SKM-1 treated with dmso at 0.1 percent for 144 hours (cell line): ENCODE data around the gene S1PR1.
A peak's percentile ranks its signal among the peaks of the same experiment; 100 is the strongest.
"Not testable (repeated sequence)": the region's sequence is repeated elsewhere in the genome, so short reads cannot be mapped to it uniquely, and the experiment has no call there.

ENCODE experiments used
- DNase-seq: peaks from one replicate; lab custom pipeline; 2025; ENCODE audit not compliant: unreplicated experiment; lab: John Stamatoyannopoulos, UW

The S1PR1 gene

DNA sequence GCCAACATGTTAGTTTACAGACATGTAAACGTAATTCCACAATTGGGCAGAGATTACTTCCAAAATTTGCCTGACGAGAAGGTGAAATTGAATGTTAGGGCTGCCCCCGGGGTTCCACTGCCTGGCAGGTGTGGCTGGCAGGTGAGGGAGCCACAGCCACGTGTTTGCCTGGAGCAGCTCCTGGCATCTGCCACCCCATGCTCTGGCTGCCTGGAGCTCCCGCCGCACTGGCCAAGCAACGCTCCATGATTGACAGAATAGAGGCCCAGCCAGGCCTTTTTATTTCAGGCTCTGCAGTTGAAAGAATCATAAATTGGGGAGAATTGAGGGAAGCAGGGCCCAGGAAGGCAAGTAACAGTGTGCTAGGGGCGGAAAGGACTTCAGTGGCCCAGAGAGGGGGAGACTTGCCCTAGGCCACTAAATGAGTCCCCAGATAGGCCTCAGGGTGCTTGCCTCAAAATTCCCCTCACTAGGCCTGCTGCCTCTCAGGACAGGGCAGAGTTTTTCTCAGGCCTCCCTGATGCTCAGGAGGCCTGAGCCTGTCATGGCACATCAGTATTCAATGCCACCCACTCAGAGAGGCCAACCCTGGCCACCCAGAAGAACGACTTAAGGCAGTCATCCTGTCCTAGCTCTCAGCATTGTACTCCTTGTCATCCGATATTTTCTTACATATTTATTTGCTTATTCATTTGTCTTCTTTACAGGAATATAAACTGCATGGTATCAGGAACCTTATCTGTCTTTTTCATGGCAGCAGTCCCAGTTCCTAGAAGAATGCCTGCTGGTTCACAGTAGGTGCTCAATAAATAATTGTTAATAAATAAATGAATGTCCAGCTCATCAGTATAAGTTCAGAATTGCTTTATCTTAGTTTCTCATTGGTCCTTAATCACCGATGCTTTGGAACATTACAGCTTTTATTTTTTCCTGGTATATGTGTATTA, 16.6 kb upstream of the S1PR1 start:
- DNase-seq = no peak

GRCh38 chr1:101220906-101221305, 15.9 kb upstream of the S1PR1 start:
- no peak for DNase-seq

- no peak for DNase-seq
Measured at GRCh38 chr1:101221945-101222429, 14.8 kb upstream of the S1PR1 start.

- no peak for DNase-seq
Measured at GRCh38 chr1:101227837-101228236, 9.0 kb upstream of the S1PR1 start.

GRCh38 chr1:101228424-101229134, 8.2 kb upstream of the S1PR1 start:
- DNase-seq = no peak

- not testable (repeated sequence) for DNase-seq
Measured at GRCh38 chr1:101232182-101232581, 4.6 kb upstream of the S1PR1 start.

- no peak for DNase-seq
Measured at GRCh38 chr1:101233495-101233894, 3.3 kb upstream of the S1PR1 start.

- no peak for DNase-seq
Measured at GRCh38 chr1:101235216-101235695, 1.6 kb upstream of the S1PR1 start.

- no peak for DNase-seq
Measured at GRCh38 chr1:101235696-101236515, 913 bp upstream of the S1PR1 start.

DNA sequence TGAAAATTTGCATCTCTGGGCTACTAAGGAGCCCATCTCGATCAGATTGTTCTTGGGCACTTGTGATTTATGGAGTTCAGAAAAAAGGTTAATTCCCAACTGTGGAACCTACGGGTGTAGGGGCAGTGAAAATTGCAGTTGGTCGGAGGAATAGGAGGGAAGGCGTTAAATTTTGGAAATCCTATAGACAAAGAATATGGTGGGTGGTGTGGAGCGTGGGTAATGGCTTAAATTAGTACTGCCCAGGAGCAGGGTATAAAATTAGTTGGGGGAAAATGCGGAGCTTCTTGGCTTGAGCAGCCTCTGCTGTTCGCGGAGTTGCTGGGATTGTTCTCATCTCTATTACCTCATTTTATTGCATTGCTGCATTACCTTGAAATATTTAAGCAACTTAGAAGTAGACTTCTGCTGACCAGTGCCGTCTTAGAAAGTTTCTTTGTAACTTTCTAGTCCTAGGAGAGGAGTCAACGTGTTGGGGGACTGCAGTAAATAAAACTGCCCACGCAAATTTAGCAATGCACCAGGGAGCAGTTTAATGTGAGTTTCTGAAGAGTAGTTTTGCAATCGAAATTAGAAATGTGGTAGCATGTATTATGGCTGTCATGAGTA, 514 bp downstream of the S1PR1 start:
- DNase-seq = no peak

GRCh38 chr1:101238031-101238628, 1.3 kb downstream of the S1PR1 start:
- DNase-seq = no peak

DNA sequence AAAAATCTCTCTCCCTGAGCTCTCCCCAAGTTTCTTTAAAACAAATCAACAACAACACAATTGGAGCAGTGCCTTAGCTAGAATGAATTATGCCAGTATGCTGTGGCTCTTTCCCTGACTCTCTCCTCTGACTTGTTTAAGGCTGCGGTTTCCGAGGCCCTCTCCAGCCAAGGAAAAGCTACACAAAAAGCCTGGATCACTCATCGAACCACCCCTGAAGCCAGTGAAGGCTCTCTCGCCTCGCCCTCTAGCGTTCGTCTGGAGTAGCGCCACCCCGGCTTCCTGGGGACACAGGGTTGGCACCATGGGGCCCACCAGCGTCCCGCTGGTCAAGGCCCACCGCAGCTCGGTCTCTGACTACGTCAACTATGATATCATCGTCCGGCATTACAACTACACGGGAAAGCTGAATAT, 1.9 kb downstream of the S1PR1 start:
- DNase-seq = peak; percentile 36

DNA sequence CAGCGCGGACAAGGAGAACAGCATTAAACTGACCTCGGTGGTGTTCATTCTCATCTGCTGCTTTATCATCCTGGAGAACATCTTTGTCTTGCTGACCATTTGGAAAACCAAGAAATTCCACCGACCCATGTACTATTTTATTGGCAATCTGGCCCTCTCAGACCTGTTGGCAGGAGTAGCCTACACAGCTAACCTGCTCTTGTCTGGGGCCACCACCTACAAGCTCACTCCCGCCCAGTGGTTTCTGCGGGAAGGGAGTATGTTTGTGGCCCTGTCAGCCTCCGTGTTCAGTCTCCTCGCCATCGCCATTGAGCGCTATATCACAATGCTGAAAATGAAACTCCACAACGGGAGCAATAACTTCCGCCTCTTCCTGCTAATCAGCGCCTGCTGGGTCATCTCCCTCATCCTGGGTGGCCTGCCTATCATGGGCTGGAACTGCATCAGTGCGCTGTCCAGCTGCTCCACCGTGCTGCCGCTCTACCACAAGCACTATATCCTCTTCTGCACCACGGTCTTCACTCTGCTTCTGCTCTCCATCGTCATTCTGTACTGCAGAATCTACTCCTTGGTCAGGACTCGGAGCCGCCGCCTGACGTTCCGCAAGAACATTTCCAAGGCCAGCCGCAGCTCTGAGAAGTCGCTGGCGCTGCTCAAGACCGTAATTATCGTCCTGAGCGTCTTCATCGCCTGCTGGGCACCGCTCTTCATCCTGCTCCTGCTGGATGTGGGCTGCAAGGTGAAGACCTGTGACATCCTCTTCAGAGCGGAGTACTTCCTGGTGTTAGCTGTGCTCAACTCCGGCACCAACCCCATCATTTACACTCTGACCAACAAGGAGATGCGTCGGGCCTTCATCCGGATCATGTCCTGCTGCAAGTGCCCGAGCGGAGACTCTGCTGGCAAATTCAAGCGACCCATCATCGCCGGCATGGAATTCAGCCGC, 2.5 kb downstream of the S1PR1 start:
- no peak for DNase-seq

DNA sequence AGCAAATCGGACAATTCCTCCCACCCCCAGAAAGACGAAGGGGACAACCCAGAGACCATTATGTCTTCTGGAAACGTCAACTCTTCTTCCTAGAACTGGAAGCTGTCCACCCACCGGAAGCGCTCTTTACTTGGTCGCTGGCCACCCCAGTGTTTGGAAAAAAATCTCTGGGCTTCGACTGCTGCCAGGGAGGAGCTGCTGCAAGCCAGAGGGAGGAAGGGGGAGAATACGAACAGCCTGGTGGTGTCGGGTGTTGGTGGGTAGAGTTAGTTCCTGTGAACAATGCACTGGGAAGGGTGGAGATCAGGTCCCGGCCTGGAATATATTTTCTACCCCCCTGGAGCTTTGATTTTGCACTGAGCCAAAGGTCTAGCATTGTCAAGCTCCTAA, 3.2 kb downstream of the S1PR1 start:
- no peak for DNase-seq

DNA sequence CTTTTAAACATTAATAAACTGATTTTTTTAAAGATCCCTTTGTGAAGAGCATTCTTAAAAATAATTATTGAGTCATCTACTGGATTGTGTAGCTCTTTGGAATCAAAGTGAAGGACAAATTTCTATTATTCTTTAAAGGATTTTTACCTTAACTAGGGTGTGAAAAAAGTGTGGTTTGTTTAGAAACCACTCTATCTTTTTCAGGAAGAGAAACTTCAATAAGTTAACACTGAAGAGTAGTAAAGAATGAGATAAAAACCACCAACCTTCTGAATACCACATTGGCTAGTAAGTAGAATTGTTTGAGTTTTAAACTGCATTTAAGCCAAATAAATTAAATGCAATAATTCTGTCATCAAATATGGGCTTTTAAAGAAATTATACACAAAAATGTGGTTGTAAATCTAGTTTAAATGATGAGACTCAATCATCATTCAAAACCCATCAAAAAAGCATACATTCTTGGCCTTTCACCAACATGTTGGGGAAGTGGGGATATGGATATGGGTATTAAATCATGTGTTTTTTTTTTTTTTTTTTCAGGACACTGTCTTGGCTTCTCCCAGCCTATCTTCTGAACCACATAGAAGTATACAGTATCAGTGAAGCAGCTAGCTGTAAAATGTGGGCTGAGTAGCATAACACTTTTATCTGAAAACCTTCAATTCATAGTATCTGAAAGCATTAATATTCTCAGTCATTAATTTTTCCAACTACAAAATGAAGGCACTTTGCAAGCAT, 4.8 kb downstream of the S1PR1 start:
- DNase-seq = no peak

GRCh38 chr1:101242324-101243050, 5.7 kb downstream of the S1PR1 start:
- DNase-seq = no peak

GRCh38 chr1:101243751-101244150, 6.9 kb downstream of the S1PR1 start:
- DNase-seq = no peak

DNA sequence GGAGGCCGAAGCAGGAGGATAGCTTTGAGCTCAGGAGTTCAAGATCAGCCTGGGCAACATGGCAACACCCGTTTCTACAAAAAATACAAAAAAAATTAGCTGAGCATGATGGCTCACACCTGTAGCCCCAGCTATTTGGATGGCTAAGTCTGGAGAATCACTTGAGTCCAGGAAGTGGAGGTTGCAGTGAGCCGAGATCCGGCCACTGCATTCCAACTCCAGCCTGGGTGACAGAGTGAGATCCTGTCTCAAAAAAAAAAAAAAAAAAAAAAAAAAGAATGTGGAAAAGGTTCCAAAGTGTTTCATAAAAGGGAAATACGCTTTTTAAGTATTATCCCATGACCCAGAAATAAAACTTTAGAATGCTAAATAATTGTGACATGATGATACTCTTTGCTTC, 8.0 kb downstream of the S1PR1 start:
- DNase-seq = no peak
